K562 (cell line): ENCODE measurements around the gene MTHFS. TPM values are rescaled to one million over a fixed set of nuclear protein-coding genes. Genes with fewer than 3 reads are reported as not detected.

Experiments used
- ATAC-seq: fragments of 200-7000 bp; cut with Tn5 transposase; 3 replicates; pipeline ENCODE4 v1.9.1; 2020; ENCODE audit warnings: moderate library complexity
- BruUV-seq: library from RNA; stranded (reverse); fragments of 400-500 nt; replicated peaks from 2 replicates; lab custom pipeline; 2021; lab: Mats Ljungman, UMichigan
- CTCF ChIA-PET: fragments of 300-600 bp; formaldehyde crosslinking; extraction: SDS; loops from one replicate; lab custom pipeline; 2021; ENCODE audit warnings: low intra/inter-chr PET ratio; lab: Yijun Ruan, JAX
- POLR2A ChIA-PET: fragments of 300-600, 350-650 bp; sonication (Branson Sonifier 250); formaldehyde crosslinking; extraction: SDS; loops from one replicate; lab custom pipeline; 2021; ENCODE audit warnings: antibody characterized with exemption, inconsistent platforms; lab: Yijun Ruan, JAX
- DNase-seq, 4 experiments: peaks; one replicate each; pipeline versions ENCODE4 v3.0.0 to v3.0.0-alpha.2; 2011 to 2018; ENCODE audit warnings: low spot score in 3 of 4, mixed read lengths in 3 of 4; ENCODE audit errors: extremely low read depth in 1 of 4
- FAIRE-seq: peaks from 2 replicates; lab custom pipeline; 2011; peaks lifted over from hg19 to GRCh38; lab: Jason Lieb, UNC
- H2AFZ ChIP-seq: 2 replicates; pipeline ENCODE4 v1.6.0; 2011; ENCODE audit warnings: low read depth, low read length, control low read depth, inconsistent platforms
- H3K27ac ChIP-seq: fragments of 200-600 bp; 3 replicates; pipeline ENCODE4 v1.8.0; 2011; ENCODE audit warnings: low read depth, mild to moderate bottlenecking, control low read depth, inconsistent platforms, low read length, moderate library complexity, mixed read lengths; ENCODE audit errors: extremely low read depth
- H3K27me3 ChIP-seq, 2 experiments: fragments of 300-600 bp in 1 of 2; 2 replicates in 1 of 2; 3 replicates in 1 of 2; pipeline versions ENCODE4 v1.6.0 to v1.8.0; 2011; ENCODE audit warnings: inconsistent platforms in 2 of 2, low read length in 2 of 2, mild to moderate bottlenecking in 1 of 2, mixed read lengths in 1 of 2, moderate library complexity in 1 of 2; ENCODE audit not compliant: control insufficient read depth in 2 of 2, insufficient read depth in 2 of 2
- H3K36me3 ChIP-seq: fragments of 300-600 bp; 3 replicates; pipeline ENCODE4 v1.8.0; 2011; ENCODE audit warnings: mild to moderate bottlenecking, low read length, inconsistent platforms; ENCODE audit not compliant: control insufficient read depth, insufficient read depth
- H3K4me1 ChIP-seq, 2 experiments: fragments of 200-600 bp in 1 of 2; replicated peaks in 1 of 2; 2 replicates in 1 of 2; 3 replicates in 1 of 2; pipeline versions ENCODE4 v1.5.1 to v1.8.0; 2011; ENCODE audit warnings: inconsistent platforms in 2 of 2, low read length in 2 of 2, mild to moderate bottlenecking in 1 of 2, mixed read lengths in 1 of 2, moderate library complexity in 1 of 2; ENCODE audit not compliant: control insufficient read depth in 2 of 2, insufficient read depth in 2 of 2
- H3K4me2 ChIP-seq: 2 replicates; pipeline ENCODE4 v1.6.1; 2011; ENCODE audit warnings: low read length, control low read depth, inconsistent platforms, mixed read lengths; ENCODE audit not compliant: insufficient read depth
- H3K4me3 ChIP-seq: fragments of 200-600 bp; sonication (generic), shearing (Covaris generic); 2 replicates; pipeline ENCODE4 v1.5.1; 2016; ENCODE audit warnings: control low read depth, inconsistent platforms
- H3K79me2 ChIP-seq: fragments of 200-600 bp; 3 replicates; pipeline ENCODE4 v1.8.0; 2011; ENCODE audit warnings: low read length, inconsistent platforms; ENCODE audit not compliant: control insufficient read depth, insufficient read depth
- H3K9ac ChIP-seq, 2 experiments: 2 replicates each; pipeline versions ENCODE4 v1.6.0 to v1.6.1; 2011; ENCODE audit warnings: low read depth in 2 of 2, low read length in 2 of 2, control low read depth in 1 of 2, inconsistent platforms in 1 of 2, mild to moderate bottlenecking in 1 of 2, mixed read lengths in 1 of 2; ENCODE audit not compliant: insufficient read depth in 1 of 2
- H3K9me1 ChIP-seq: one replicate; pipeline ENCODE4 v1.6.0; 2011; ENCODE audit warnings: inconsistent platforms, mild to moderate bottlenecking, low read length, moderate library complexity; ENCODE audit not compliant: control insufficient read depth, insufficient read depth
- H3K9me3 ChIP-seq: replicated peaks from 2 replicates; pipeline ENCODE4 v1.5.1; 2011; ENCODE audit warnings: low read depth, low read length, inconsistent platforms; ENCODE audit not compliant: control insufficient read depth, insufficient read depth
- H4K20me1 ChIP-seq: replicated peaks from 2 replicates; pipeline ENCODE4 v1.6.1; 2011; ENCODE audit warnings: low read length, inconsistent platforms, mixed read lengths; ENCODE audit not compliant: control insufficient read depth, insufficient read depth
- CHCHD3 ChIP-seq: fragments of 250-450 bp; sonication (Bioruptor Pico); IDR thresholded peaks from 2 replicates; pipeline ENCODE4 v2.1.2; 2022; ENCODE audit warnings: mild to moderate bottlenecking
- GABPA ChIP-seq: fragments of 200-800 bp; sonication (Bioruptor generic); conservative IDR thresholded peaks from 2 replicates; pipeline ENCODE4 v1.6.1; 2016; ENCODE audit warnings: low read depth, missing genetic modification characterization, missing compliant biosample characterization
- HOXB6 ChIP-seq: fragments of 250-450 bp; sonication (Bioruptor Pico); IDR thresholded peaks from 2 replicates; pipeline ENCODE4 v1.5.1; 2022; ENCODE audit warnings: mild to moderate bottlenecking, borderline replicate concordance
- JUND ChIP-seq, 2 experiments: IDR thresholded peaks; 2 replicates in 1 of 2; 3 replicates in 1 of 2; pipeline ENCODE4 v1.6.1; 2011; ENCODE audit warnings: borderline replicate concordance in 2 of 2, low read depth in 2 of 2, low read length in 2 of 2, improper control_type of control experiment in 1 of 2, missing biosample characterization in 1 of 2, missing genetic modification characterization in 1 of 2, missing genetic modification reagents in 1 of 2
- WGBS: fragments of 100-300 bp; shearing (Covaris generic); methylation state at CpG from one replicate; pipeline ENCODE4 v1.1.6; 2016; ENCODE audit warnings: low coverage, mixed read lengths; ENCODE audit not compliant: insufficient coverage; ENCODE audit errors: missing lambda C conversion rate; 5-methylcytosine and 5-hydroxymethylcytosine counted together
- in situ Hi-C: fragments of 300-500 bp; cut with MboI; formaldehyde crosslinking; loops from 4 replicates; pipeline ENCODE4 v1.15.0; 2018; ENCODE audit warnings: inconsistent platforms, mixed read lengths
- intact Hi-C: fragments of 100-400 bp; cut with micrococcal nuclease; formaldehyde crosslinking; loops from 2 replicates; pipeline ENCODE4 v1.14.2; 2022
- polyA plus RNA-seq, 8 experiments: library from polyadenylated mRNA; depleted of rRNA in 4 of 8; stranded (reverse) in 5 of 8; unstranded in 3 of 8; fragments of >200 nt; fragmentation: Nextera tagmentation in 2 of 8; fragmentation: Illumina TruSeq in 1 of 8; extraction: Ambion mirVana in 2 of 8; extraction: Trizol in 1 of 8; gene quantifications; 2 replicates each; pipeline versions ENCODE4 v1.2.1 to v1.2.3, GENCODE V29; 2011 to 2014; ENCODE audit warnings: inconsistent platforms in 1 of 8, missing spikeins in 1 of 8
- total RNA-seq, 7 experiments: library from RNA; depleted of rRNA in 6 of 7; stranded (reverse); fragments of >200 nt in 6 of 7; fragmentation: Illumina TruSeq in 2 of 7; extraction: Trizol in 2 of 7; gene quantifications; 2 replicates each; pipeline versions ENCODE4 v1.2.1 to v1.2.3, GENCODE V29; 2011 to 2021; ENCODE audit warnings: low replicate concordance in 1 of 7
- TF ChIP-seq, protein P1 (sequence below): fragments of 250-450 bp; sonication (Bioruptor Pico); IDR thresholded peaks from 2 replicates; pipeline ENCODE4 v1.4.0; 2020; ENCODE audit warnings: mild to moderate bottlenecking, moderate library complexity
- TF ChIP-seq, protein P2 (sequence below): fragments of 450-650 bp; IDR thresholded peaks from 2 replicates; pipeline ENCODE4 v1.6.1; 2014; ENCODE audit warnings: low read depth, mild to moderate bottlenecking, moderate library complexity, borderline replicate concordance
- TF ChIP-seq, protein P3 (sequence below): fragments of 250-450 bp; sonication (Bioruptor Pico); IDR thresholded peaks from 2 replicates; pipeline ENCODE4 v1.4.0; 2020; ENCODE audit warnings: mild to moderate bottlenecking, moderate library complexity, borderline replicate concordance

MTHFS gene
- total and polyA plus RNA-seq, 9 of the 15 experiments (the other 6 are each of a cell fraction or from before 2014, with no cell fraction given): 17.8 to 79.3 (median 41.7) TPM

- 15% methylated on average over 7 of the region's 7 CpGs for WGBS
- no peaks in the 10 kb centered on the region; a peak in 1 of 5 replicates for H3K27me3 ChIP-seq
- H3K9me3 ChIP-seq: no peaks in the 10 kb centered on the region
- POLR2A ChIA-PET: no interaction called here
- in situ Hi-C loops: no loop called here
- no peaks in the 10 kb centered on the region for H3K79me2 ChIP-seq
- H3K36me3 ChIP-seq: no peaks in the 10 kb centered on the region
- BruUV-seq: no TSS peak
- H3K9ac ChIP-seq: no peak overlapping the region
- CTCF ChIA-PET: no interaction called here
- TF ChIP-seq CHCHD3 (CRISPR knock-in tag) (no peak), HOXB6 (CRISPR knock-in tag) (no peak), JUND (IDR thresholded peaks at IDR 0.05; ENCODE audit: borderline replicate concordance, low read depth, low read length) (no peak), JUND (tag; IDR thresholded peaks at IDR 0.05; ENCODE audit: borderline replicate concordance, low read depth, low read length) (no peak), GABPA (no peak)
- TF ChIP-seq, protein P1, sequence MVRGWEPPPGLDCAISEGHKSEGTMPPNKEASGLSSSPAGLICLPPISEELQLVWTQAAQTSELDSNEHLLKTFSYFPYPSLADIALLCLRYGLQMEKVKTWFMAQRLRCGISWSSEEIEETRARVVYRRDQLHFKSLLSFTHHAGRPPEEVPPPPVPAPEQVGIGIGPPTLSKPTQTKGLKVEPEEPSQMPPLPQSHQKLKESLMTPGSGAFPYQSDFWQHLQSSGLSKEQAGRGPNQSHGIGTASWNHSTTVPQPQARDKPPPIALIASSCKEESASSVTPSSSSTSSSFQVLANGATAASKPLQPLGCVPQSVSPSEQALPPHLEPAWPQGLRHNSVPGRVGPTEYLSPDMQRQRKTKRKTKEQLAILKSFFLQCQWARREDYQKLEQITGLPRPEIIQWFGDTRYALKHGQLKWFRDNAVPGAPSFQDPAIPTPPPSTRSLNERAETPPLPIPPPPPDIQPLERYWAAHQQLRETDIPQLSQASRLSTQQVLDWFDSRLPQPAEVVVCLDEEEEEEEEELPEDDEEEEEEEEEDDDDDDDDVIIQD: no peak
- TF ChIP-seq, protein P2, sequence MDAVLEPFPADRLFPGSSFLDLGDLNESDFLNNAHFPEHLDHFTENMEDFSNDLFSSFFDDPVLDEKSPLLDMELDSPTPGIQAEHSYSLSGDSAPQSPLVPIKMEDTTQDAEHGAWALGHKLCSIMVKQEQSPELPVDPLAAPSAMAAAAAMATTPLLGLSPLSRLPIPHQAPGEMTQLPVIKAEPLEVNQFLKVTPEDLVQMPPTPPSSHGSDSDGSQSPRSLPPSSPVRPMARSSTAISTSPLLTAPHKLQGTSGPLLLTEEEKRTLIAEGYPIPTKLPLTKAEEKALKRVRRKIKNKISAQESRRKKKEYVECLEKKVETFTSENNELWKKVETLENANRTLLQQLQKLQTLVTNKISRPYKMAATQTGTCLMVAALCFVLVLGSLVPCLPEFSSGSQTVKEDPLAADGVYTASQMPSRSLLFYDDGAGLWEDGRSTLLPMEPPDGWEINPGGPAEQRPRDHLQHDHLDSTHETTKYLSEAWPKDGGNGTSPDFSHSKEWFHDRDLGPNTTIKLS: no peak
- TF ChIP-seq, protein P3, sequence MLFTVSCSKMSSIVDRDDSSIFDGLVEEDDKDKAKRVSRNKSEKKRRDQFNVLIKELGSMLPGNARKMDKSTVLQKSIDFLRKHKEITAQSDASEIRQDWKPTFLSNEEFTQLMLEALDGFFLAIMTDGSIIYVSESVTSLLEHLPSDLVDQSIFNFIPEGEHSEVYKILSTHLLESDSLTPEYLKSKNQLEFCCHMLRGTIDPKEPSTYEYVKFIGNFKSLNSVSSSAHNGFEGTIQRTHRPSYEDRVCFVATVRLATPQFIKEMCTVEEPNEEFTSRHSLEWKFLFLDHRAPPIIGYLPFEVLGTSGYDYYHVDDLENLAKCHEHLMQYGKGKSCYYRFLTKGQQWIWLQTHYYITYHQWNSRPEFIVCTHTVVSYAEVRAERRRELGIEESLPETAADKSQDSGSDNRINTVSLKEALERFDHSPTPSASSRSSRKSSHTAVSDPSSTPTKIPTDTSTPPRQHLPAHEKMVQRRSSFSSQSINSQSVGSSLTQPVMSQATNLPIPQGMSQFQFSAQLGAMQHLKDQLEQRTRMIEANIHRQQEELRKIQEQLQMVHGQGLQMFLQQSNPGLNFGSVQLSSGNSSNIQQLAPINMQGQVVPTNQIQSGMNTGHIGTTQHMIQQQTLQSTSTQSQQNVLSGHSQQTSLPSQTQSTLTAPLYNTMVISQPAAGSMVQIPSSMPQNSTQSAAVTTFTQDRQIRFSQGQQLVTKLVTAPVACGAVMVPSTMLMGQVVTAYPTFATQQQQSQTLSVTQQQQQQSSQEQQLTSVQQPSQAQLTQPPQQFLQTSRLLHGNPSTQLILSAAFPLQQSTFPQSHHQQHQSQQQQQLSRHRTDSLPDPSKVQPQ: no peak
- H3K4me2 ChIP-seq: no peak overlapping the region
- H3K4me1 ChIP-seq: peaks cover 0 to 4% of the 10 kb centered on the region in 2 experiments; a peak in 1 of 5 replicates
- no peaks in the 10 kb centered on the region for H4K20me1 ChIP-seq
- H2AFZ ChIP-seq: peak overlapping the region; percentile 17; the same call in 1 of the 2 replicates
- no peaks in the 10 kb centered on the region for H3K9me1 ChIP-seq
- FAIRE-seq: no peak
- DNase-seq: no peak
- no peak for ATAC-seq
- no peak overlapping the region for H3K27ac ChIP-seq
- no peak overlapping the region for H3K4me3 ChIP-seq
- intact Hi-C loops: no loop called here
These were observed 46.1 kb upstream of the MTHFS start for GRCh38 chr15:79942741-79943481.
